Endothelial cell of umbilical vein (primary cell): ENCODE results near the gene SPTLC2. TPM values are rescaled to one million over a fixed set of nuclear protein-coding genes. Genes with fewer than 3 reads are reported as not detected.

Experiments used
- BruUV-seq: library from RNA; stranded (reverse); fragments of 400-500 nt; replicated peaks from 2 replicates; lab custom pipeline; 2021; lab: Mats Ljungman, UMichigan
- CTCF ChIA-PET: fragments of 300-600, 350-600 bp; sonication (Branson Sonifier 250); formaldehyde crosslinking; loops from one replicate; lab custom pipeline; 2021; ENCODE audit warnings: antibody characterized with exemption, inconsistent platforms; lab: Charles Lee
- POLR2A ChIA-PET: fragments of 300-600, 350-600 bp; sonication (Branson Sonifier 250); formaldehyde crosslinking; loops from one replicate; lab custom pipeline; 2021; ENCODE audit warnings: antibody characterized with exemption, inconsistent platforms; lab: Charles Lee
- DNase-seq: peaks from one replicate; pipeline ENCODE4 v3.0.0-alpha.2; 2011; ENCODE audit warnings: low read depth, low spot score
- FAIRE-seq: peaks from 2 replicates; lab custom pipeline; 2011; peaks lifted over from hg19 to GRCh38; lab: Jason Lieb, UNC
- H2AFZ ChIP-seq: 2 replicates; pipeline ENCODE4 v1.6.0; 2012; ENCODE audit warnings: low read depth, low read length, control low read depth, inconsistent platforms
- H3K27ac ChIP-seq: 2 replicates; pipeline ENCODE4 v1.5.1; 2011; ENCODE audit warnings: low read depth, mild to moderate bottlenecking, control low read depth, low read length, moderate library complexity; ENCODE audit not compliant: insufficient read depth
- H3K27me3 ChIP-seq, 2 experiments: 2 replicates each; pipeline versions ENCODE4 v1.6.0 to v1.6.1; 2011; ENCODE audit warnings: low read length in 2 of 2, mixed read lengths in 1 of 2; ENCODE audit not compliant: control insufficient read depth in 2 of 2, insufficient read depth in 2 of 2
- H3K36me3 ChIP-seq, 2 experiments: 2 replicates in 1 of 2; 3 replicates in 1 of 2; pipeline ENCODE4 v1.5.1; 2011; ENCODE audit warnings: low read length in 2 of 2, mild to moderate bottlenecking in 1 of 2, moderate library complexity in 1 of 2; ENCODE audit not compliant: control insufficient read depth in 2 of 2, insufficient read depth in 2 of 2; ENCODE audit errors: extremely low read depth in 1 of 2
- H3K4me1 ChIP-seq: 3 replicates; pipeline ENCODE4 v1.5.1; 2011; ENCODE audit warnings: mild to moderate bottlenecking, low read length; ENCODE audit not compliant: control insufficient read depth, insufficient read depth; ENCODE audit errors: extremely low read depth
- H3K4me2 ChIP-seq: 2 replicates; pipeline ENCODE4 v1.6.1; 2011; ENCODE audit warnings: low read length, control low read depth, mixed read lengths; ENCODE audit not compliant: insufficient read depth
- H3K4me3 ChIP-seq, 3 experiments: fragments of 200-600 bp in 1 of 3; sonication (generic), shearing (Covaris generic) in 1 of 3; replicated peaks in 1 of 3; 2 replicates each; pipeline ENCODE4 v1.5.1; 2011 to 2016; ENCODE audit warnings: control low read depth in 3 of 3, low read length in 3 of 3, mild to moderate bottlenecking in 2 of 3, inconsistent platforms in 1 of 3, low read depth in 1 of 3, moderate library complexity in 1 of 3; ENCODE audit not compliant: insufficient read depth in 1 of 3
- H3K79me2 ChIP-seq: 2 replicates; pipeline ENCODE4 v1.6.0; 2012; ENCODE audit warnings: low read length, inconsistent platforms; ENCODE audit not compliant: control insufficient read depth, insufficient read depth
- H3K9ac ChIP-seq: replicated peaks from 2 replicates; pipeline ENCODE3; 2011; ENCODE audit warnings: low read length, control low read depth; ENCODE audit not compliant: insufficient read depth; ENCODE audit errors: extremely low read depth
- H3K9me1 ChIP-seq: replicated peaks from 3 replicates; pipeline ENCODE4 v1.6.0; 2011; ENCODE audit warnings: mild to moderate bottlenecking, low read length; ENCODE audit not compliant: control insufficient read depth, insufficient read depth; ENCODE audit errors: extremely low read depth
- H3K9me3 ChIP-seq: replicated peaks from 2 replicates; pipeline ENCODE4 v1.5.1; 2012; ENCODE audit warnings: low read length, inconsistent platforms; ENCODE audit not compliant: control insufficient read depth, insufficient read depth
- H4K20me1 ChIP-seq: replicated peaks from 2 replicates; pipeline ENCODE3; 2011; ENCODE audit warnings: mild to moderate bottlenecking, low read length; ENCODE audit not compliant: control insufficient read depth, insufficient read depth; ENCODE audit errors: extremely low read depth
- EZH2 ChIP-seq: IDR thresholded peaks from 2 replicates; pipeline ENCODE4 v1.6.1; 2012; ENCODE audit warnings: borderline replicate concordance, low read depth, mild to moderate bottlenecking, moderate library complexity, low read length, inconsistent platforms; ENCODE audit not compliant: severe bottlenecking
- JUN ChIP-seq: IDR thresholded peaks from 2 replicates; pipeline ENCODE4 v1.6.1; 2011; ENCODE audit warnings: borderline replicate concordance, low read depth; ENCODE audit not compliant: insufficient read length, insufficient read depth
- MYC ChIP-seq: IDR thresholded peaks from one replicate; pipeline ENCODE4 v1.6.1; 2011; ENCODE audit warnings: mild to moderate bottlenecking, low read depth, low read length
- dilution Hi-C: fragments of 300-500 bp; cut with MboI; formaldehyde crosslinking; loops from one replicate; pipeline ENCODE4 v1.15.0; 2019; ENCODE audit warnings: low sequenced_read_pairs; ENCODE audit not compliant: extremely low pct_ligation_motif_present
- intact Hi-C: fragments of 100-400 bp; cut with micrococcal nuclease; formaldehyde crosslinking; loops from one replicate; pipeline ENCODE4 v1.10.0; 2022
- polyA plus RNA-seq, 4 experiments: library from polyadenylated mRNA; depleted of rRNA in 3 of 4; stranded (reverse) in 3 of 4; unstranded in 1 of 4; fragments of >200 nt; gene quantifications; 2 replicates each; pipeline versions ENCODE4 v1.2.1 to v1.2.3, GENCODE V29; 2011 to 2012; ENCODE audit warnings: missing spikeins in 1 of 4
- total RNA-seq: library from RNA; stranded (reverse); gene quantifications from 2 replicates; pipeline ENCODE4 v1.2.3, GENCODE V29; 2021

The SPTLC2 gene
- total and polyA plus RNA-seq, 2 donors (not counting 3 experiments of a cell fraction or from before 2014, with no cell fraction given) = 19.1 to 71.3 TPM

DNA sequence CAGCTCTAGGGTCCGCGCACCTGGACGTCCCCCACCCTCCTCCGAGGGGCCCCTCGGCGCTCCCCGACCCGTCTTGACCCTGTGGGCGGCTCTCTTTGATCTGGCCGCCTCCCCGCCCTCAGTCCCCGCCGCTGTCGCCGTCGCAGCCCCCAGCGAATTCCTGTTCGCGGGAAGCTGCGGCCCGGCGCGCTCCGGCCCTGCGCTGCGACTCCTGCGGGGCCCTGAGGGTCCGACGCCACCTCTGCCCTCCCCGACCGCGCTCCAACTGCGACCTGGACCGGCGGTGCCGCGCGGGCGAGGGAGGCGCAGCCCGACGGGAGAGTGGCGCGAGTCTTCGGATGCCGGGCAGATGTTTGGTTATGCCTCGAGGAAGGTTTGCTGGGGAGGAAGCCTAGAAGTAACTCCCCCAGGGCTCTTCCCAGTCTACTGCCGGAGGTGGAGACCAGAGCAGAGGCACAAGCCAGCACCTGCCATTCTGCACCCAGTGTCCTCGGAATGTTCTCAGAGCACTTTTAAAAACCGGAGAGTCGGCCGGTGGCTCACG is 117.4 kb downstream of the SPTLC2 start:
- FAIRE-seq = no peak

DNA sequence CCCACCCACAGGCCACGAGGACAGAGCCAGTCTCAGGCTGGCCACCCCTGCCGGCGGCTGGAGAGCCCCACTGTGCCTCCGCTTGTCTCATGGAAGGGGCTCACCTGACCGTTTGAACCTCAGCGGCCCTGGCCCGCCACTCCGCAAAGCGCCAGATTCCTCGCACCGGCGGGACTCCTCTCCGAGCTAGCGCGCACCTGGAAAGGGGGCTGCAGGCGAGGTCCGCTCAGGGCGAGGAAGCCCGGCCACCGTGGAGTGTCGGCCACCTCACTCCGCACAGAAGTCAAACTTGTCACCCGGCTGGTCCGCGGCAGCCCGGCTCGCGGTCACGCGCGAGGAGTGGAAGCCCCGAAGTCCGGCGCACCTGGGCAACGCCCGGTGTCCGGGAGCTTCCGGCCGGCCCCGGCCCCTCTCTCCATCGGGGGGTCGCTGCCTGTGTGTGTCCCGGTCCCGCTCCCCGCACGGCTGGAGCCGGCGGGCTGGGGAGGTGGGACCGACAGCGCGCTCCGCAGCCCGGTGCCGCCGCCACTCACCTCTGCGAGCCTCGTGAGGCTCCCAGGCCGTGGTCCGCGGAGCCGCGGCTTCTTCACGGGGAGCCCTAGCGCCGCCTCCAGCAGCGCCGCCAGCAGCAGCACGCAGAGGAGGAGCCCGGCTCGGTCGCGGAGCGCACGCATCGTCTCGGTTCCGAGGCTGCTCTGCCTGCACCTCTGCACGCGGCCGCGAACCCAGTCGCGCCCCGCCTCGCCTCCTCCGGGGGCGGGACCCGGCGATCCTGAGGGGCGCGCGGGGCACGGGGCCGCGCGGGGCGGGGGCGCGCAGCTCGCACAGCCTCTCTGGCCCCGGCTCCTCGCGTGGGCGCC is 118.1 kb downstream of the SPTLC2 start, which contains the start of gene ISM2:
ISM2 (minus strand) TSS at position 697 of the 860 bp plus-strand sequence; CDS start at position 674, 23 bp downstream.
- Histone ChIP-seq H3K27ac (no peak within 1 kb of the TSS), H3K27me3 (peaks cover 17 to 27% of the 10 kb centered on the region in 2 experiments), H3K9me3 (no peaks in the 10 kb centered on the region), H3K36me3 (no peaks in the 10 kb centered on the region), H3K9me1 (no peaks in the 10 kb centered on the region), H3K4me2 (peak within 1 kb of the TSS; percentile 71), H2AFZ (peak within 1 kb of the TSS; percentile 82), H3K4me1 (peaks cover 7% of the 10 kb centered on the region), H4K20me1 (no peaks in the 10 kb centered on the region), H3K4me3 (peak within 1 kb of the TSS; percentile 35 to 50 (median 46)), H3K9ac (no peak within 1 kb of the TSS), H3K79me2 (no peaks in the 10 kb centered on the region)
- FAIRE-seq (peak; percentile 57), DNase-seq (peak; percentile 12)
- intact Hi-C loops = no loop called here
- dilution Hi-C loops = no loop called here
- ChIA-PET CTCF (interaction anchor here (1.7 kb wide), 1 partner anchor 14 kb away, joined by 4 read pairs; no protein-coding TSS in a partner anchor), POLR2A (interaction anchor here (0.5 kb wide), 1 partner anchor 83 kb away, joined by 5 read pairs; no protein-coding TSS in a partner anchor)
- BruUV-seq = no TSS peak
- peak; percentile 47 for TF ChIP-seq EZH2
- TF ChIP-seq JUN = no peak

More for the DNA sequence above, 117.4 kb downstream of the SPTLC2 start:
- Histone ChIP-seq H3K4me3 (peak overlapping the region; percentile 35 to 50 (median 46)), H3K9ac (no peak overlapping the region), H2AFZ (peak overlapping the region; percentile 82), H3K4me2 (peak overlapping the region; percentile 71), H3K4me1 (peaks cover 7% of the 10 kb centered on the region), H3K79me2 (no peaks in the 10 kb centered on the region), H3K27ac (no peak overlapping the region), H3K9me1 (no peaks in the 10 kb centered on the region), H4K20me1 (no peaks in the 10 kb centered on the region), H3K36me3 (no peaks in the 10 kb centered on the region), H3K9me3 (no peaks in the 10 kb centered on the region), H3K27me3 (peaks cover 17 to 27% of the 10 kb centered on the region in 2 experiments)
- ChIA-PET POLR2A (interaction anchor here (0.5 kb wide), 1 partner anchor 82 kb away, joined by 5 read pairs; no protein-coding TSS in a partner anchor), CTCF (interaction anchor here (0.6 to 1.7 kb wide), 2 partner anchors 15 to 141 kb away, joined by 3 to 4 read pairs; no protein-coding TSS in a partner anchor)
- DNase-seq = no peak
- BruUV-seq = no TSS peak
- intact Hi-C loops = no loop called here
- TF ChIP-seq EZH2 = peak; percentile 87
- TF ChIP-seq MYC = no peak
- dilution Hi-C loops = no loop called here
